ENCODE results near the gene PSAPL1. TPM values are rescaled to one million over a fixed set of nuclear protein-coding genes. Genes with fewer than 3 reads are reported as not detected.

The PSAPL1 gene
- total RNA-seq, 1 donor from 2014 or later = not detected

GRCh38 chr4:7403001-7403400 lies 31.7 kb downstream of the PSAPL1 start:
- H3K27me3 ChIP-seq (ENCODE audit: low read depth) = no peaks in the 10 kb centered on the region
- intact Hi-C loops (cut with DNase I) = no loop called here
- DNase-seq (no peak), ATAC-seq (peak in 1 of 2 donors; percentile 68)
- no peak overlapping the region for H3K4me3 ChIP-seq
- H3K9me3 ChIP-seq = peaks cover 5% of the 10 kb centered on the region
- no peak overlapping the region for H3K27ac ChIP-seq
- no peaks in the 10 kb centered on the region for H3K36me3 ChIP-seq
- no peak for TF ChIP-seq CTCF (IDR thresholded peaks at IDR 0.05)
- peaks cover 6% of the 10 kb centered on the region for H3K4me1 ChIP-seq

- no peaks in the 10 kb centered on the region for H3K36me3 ChIP-seq
- intact Hi-C loops (cut with DNase I) = no loop called here
- DNase-seq (no peak), ATAC-seq (peak; percentile 72 to 79)
- H3K9me3 ChIP-seq = peaks cover 3% of the 10 kb centered on the region
- peaks cover 8% of the 10 kb centered on the region for H3K4me1 ChIP-seq
- H3K27me3 ChIP-seq (ENCODE audit: low read depth) = no peaks in the 10 kb centered on the region
- H3K27ac ChIP-seq = no peak overlapping the region
- TF ChIP-seq CTCF (IDR thresholded peaks at IDR 0.05) = no peak
- H3K4me3 ChIP-seq = no peak overlapping the region
Observed at GRCh38 chr4:7402526-7402925, 32.2 kb downstream of the PSAPL1 start.

- no peak overlapping the region for H3K27ac ChIP-seq
- DNase-seq (no peak), ATAC-seq (no peak)
- H3K4me1 ChIP-seq = peaks cover 11% of the 10 kb centered on the region
- H3K4me3 ChIP-seq = no peak overlapping the region
- H3K9me3 ChIP-seq = no peaks in the 10 kb centered on the region
- no peaks in the 10 kb centered on the region for H3K36me3 ChIP-seq
- intact Hi-C loops (cut with DNase I) = no loop called here
- no peaks in the 10 kb centered on the region for H3K27me3 ChIP-seq (ENCODE audit: low read depth)
- TF ChIP-seq CTCF (IDR thresholded peaks at IDR 0.05) = no peak
Observed at GRCh38 chr4:7400671-7401298, 33.9 kb downstream of the PSAPL1 start.

- H3K9me3 ChIP-seq = no peaks in the 10 kb centered on the region
- no peak for DNase-seq
Observed at GRCh38 chr4:7399440-7400234, 35.1 kb downstream of the PSAPL1 start.

More at GRCh38 chr4:7399440-7400234, 35.1 kb downstream of the PSAPL1 start:
- Histone ChIP-seq H3K4me3 (no peak overlapping the region), H3K36me3 (no peaks in the 10 kb centered on the region), H3K27ac (no peak overlapping the region), H3K4me1 (peaks cover 11% of the 10 kb centered on the region), H3K27me3 (ENCODE audit: low read depth) (no peaks in the 10 kb centered on the region)
- TF ChIP-seq CTCF (IDR thresholded peaks at IDR 0.05) = no peak
- intact Hi-C loops (cut with DNase I) = no loop called here
- no peak for ATAC-seq

All from lower lobe of right lung (tissue), 2 donors.